Activated T-helper 17 cell treated with anti-CD3 and anti-CD28 coated beads, Interleukin-2, amount 50 U/mL, for 72 hours (primary cell): ENCODE results near the gene MPPED2. TPM values are rescaled to one million over a fixed set of nuclear protein-coding genes. Genes with fewer than 3 reads are reported as not detected.

ENCODE experiments used
- ATAC-seq: fragments of 150-1000 bp; cut with Tn5 transposase; replicated peaks from 2 replicates; pipeline ENCODE4 v1.10.0; 2021; ENCODE audit warnings: mild to moderate bottlenecking, moderate library complexity
- H3K27ac Mint-ChIP-seq: one replicate; pipeline ENCODE4 v1.8.0; 2022; ENCODE audit warnings: mixed read lengths
- H3K27me3 Mint-ChIP-seq: one replicate; pipeline ENCODE4 v1.8.0; 2022; ENCODE audit warnings: mixed read lengths
- H3K36me3 Mint-ChIP-seq: one replicate; pipeline ENCODE4 v1.8.0; 2022; ENCODE audit warnings: low read depth, mild to moderate bottlenecking, mixed read lengths
- H3K4me1 Mint-ChIP-seq: one replicate; pipeline ENCODE4 v1.8.0; 2022; ENCODE audit warnings: mixed read lengths
- H3K4me3 Mint-ChIP-seq: one replicate; pipeline ENCODE4 v1.8.0; 2022; ENCODE audit warnings: mild to moderate bottlenecking, mixed read lengths
- H3K9me3 Mint-ChIP-seq: one replicate; pipeline ENCODE4 v1.8.0; 2022; ENCODE audit warnings: mixed read lengths
- total RNA-seq, 2 donors: library from RNA; stranded (reverse); gene quantifications; one replicate each; pipeline ENCODE4 v1.2.3, GENCODE V29; 2022

Gene MPPED2
- total RNA-seq, 2 donors from 2014 or later: not detected

DNA sequence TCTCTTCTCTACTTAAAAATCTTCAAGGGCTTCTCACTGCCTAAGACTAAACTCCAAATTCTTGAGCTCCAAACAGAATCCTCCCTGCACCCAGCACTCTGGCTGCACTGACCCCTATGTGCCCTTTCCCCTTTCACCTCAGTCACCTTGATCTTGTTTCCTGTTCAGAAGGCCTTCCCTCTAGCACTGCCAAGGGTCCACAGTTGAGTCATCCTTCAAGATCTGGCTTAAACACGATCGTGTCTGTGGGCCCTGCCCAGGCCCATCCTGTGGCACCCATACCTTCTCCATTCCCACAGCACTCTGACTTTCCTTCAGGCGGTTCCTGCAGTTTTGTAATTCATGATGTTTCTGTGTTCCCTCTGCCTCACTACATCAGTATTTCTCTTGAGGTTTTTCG, 134.0 kb downstream of the MPPED2 start:
- no peak for ATAC-seq
- H3K36me3 Mint-ChIP-seq: no peaks in the 10 kb centered on the region
- no peak overlapping the region for H3K4me3 Mint-ChIP-seq
- H3K9me3 Mint-ChIP-seq: no peaks in the 10 kb centered on the region
- H3K4me1 Mint-ChIP-seq: no peaks in the 10 kb centered on the region
- H3K27me3 Mint-ChIP-seq: peaks cover 3% of the 10 kb centered on the region
- H3K27ac Mint-ChIP-seq: no peak overlapping the region

DNA sequence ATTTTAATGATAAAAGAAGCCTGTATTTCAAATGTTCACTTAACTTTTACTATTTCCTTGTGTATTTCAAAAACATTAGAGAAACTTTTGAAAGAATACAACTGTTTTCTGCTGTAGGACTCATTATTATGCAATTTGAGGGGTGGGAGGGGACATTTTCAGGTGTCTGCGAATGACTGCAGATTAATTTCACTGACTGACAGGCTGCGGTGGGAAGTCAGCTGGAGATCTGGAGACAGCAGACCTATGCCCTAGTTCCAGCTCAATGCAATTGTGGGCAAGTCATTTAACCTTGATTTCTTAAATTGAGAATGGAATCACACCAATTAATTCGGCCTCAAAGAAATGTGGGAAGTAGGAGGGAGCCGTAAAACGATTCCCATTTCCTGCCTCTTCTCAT, 134.5 kb downstream of the MPPED2 start:
- Mint-ChIP-seq H3K27me3 (peaks cover 3% of the 10 kb centered on the region), H3K9me3 (no peaks in the 10 kb centered on the region), H3K27ac (no peak overlapping the region), H3K4me1 (no peaks in the 10 kb centered on the region), H3K4me3 (no peak overlapping the region), H3K36me3 (no peaks in the 10 kb centered on the region)
- no peak for ATAC-seq

DNA sequence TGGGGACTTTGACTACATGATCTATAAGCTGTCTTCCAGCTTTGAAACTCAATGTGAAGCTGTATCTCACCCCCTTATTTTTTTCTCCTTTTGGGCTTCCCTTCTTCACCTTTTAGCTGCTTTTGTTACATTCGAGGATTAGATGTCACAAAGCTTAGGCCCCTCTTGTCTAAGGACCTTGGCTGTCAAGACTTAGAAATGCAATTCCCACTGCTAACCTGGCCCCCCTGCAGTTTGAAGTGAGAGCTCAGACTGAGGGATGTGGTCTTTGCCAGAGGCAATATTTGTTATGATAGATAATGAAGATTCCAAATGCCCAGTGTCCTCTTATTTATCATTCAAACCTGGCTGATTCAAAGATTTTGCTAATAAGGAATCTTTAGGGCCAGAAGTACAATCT, 135.0 kb downstream of the MPPED2 start:
- no peak for ATAC-seq
- Mint-ChIP-seq H3K27ac (no peak overlapping the region), H3K4me3 (no peak overlapping the region), H3K27me3 (peaks cover 3% of the 10 kb centered on the region), H3K4me1 (no peaks in the 10 kb centered on the region), H3K36me3 (no peaks in the 10 kb centered on the region), H3K9me3 (no peaks in the 10 kb centered on the region)

DNA sequence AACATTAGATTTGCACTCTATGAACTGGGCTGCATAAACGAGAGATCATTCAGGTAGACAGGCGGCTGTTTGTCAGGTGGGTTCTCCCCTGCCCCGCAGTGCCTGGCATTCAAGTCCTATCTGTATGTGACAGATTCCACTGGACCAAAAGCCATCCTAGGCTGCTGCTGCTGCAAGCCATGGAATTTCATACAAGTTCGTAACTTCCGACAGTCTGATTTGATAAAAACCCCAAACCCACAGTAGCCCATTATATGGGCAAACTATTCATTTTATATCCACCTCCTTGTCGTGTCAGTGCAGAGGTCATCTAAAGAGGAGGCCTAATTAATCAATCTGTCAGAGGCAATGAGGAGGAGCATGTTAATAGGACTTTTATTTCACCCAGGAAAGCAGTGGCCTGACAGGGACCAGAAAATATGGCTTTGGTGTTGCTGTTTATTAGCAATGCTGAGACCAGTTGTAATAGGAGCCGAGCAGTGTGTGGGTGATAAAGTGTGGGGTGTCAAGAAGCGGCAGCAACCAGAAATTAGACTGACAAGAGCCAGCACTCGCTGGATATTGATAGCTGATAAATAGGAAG, 139.0 kb downstream of the MPPED2 start:
- Mint-ChIP-seq H3K4me1 (no peaks in the 10 kb centered on the region), H3K27ac (no peak overlapping the region), H3K4me3 (no peak overlapping the region), H3K9me3 (no peaks in the 10 kb centered on the region), H3K36me3 (no peaks in the 10 kb centered on the region), H3K27me3 (peaks cover 3% of the 10 kb centered on the region)
- ATAC-seq: no peak

DNA sequence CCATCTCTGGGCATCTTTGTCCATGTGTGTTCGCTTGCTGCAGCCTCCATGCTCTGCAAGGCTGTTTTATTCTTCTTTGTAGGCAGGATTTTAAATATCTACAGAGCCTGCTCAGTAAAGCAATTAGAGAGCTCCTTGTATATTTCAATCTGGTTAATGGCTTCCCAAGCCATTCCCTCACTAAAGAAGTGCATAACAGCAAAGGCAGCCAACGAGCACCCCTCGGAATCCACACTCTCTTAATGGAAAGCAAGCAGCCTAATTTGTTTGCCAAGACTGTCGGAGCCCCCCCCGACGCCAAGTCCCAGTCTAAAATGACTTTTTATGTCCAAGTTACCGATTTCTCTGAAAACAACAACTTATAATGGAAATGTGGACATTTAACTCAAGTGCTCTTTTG, 139.6 kb downstream of the MPPED2 start:
- no peak overlapping the region for H3K27ac Mint-ChIP-seq
- H3K9me3 Mint-ChIP-seq: no peaks in the 10 kb centered on the region
- no peaks in the 10 kb centered on the region for H3K36me3 Mint-ChIP-seq
- no peak overlapping the region for H3K4me3 Mint-ChIP-seq
- peaks cover 3% of the 10 kb centered on the region for H3K27me3 Mint-ChIP-seq
- no peak for ATAC-seq
- no peaks in the 10 kb centered on the region for H3K4me1 Mint-ChIP-seq

DNA sequence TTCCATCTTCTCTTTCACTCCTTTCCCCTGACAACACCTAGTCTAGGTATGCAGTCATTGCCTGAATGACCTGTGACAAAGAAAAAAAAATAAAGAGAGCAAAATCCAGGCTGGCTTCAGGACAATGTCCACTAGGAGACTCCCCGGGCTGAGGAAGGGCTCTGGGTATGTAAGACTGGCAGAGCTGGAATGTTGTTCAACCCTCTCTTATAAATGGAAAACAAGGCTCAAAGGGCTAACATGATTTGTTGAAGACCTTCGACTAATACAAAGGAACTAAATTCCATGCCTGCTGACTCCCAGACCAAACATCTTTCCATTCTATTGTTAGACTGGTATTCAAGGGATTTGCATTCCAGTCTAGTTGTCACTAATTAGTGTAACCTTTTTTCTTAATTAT, 141.1 kb downstream of the MPPED2 start:
- ATAC-seq: no peak
- no peaks in the 10 kb centered on the region for H3K9me3 Mint-ChIP-seq
- peaks cover 6% of the 10 kb centered on the region for H3K27me3 Mint-ChIP-seq
- no peaks in the 10 kb centered on the region for H3K36me3 Mint-ChIP-seq
- no peaks in the 10 kb centered on the region for H3K4me1 Mint-ChIP-seq
- no peak overlapping the region for H3K27ac Mint-ChIP-seq
- H3K4me3 Mint-ChIP-seq: no peak overlapping the region

DNA sequence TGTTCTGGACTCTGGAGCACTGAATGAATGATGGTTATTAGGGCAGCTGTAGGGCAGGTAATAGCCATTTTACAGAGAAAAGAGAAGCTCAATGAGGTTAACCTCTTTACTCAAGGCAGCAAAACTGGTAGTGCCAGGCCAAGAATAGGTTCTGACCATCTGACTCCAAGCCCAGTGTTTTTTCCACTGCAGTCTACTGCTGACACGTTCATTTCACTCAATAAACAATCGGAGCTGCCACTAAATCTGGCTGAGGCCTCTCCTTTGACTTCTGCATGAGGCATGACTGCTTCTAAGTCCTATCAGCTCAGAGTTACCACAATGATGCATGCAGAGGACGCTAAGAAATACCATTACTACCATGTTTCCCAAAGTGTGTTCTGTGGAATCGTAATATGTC, 145.6 kb downstream of the MPPED2 start:
- H3K9me3 Mint-ChIP-seq: no peaks in the 10 kb centered on the region
- H3K27me3 Mint-ChIP-seq: peaks cover 14% of the 10 kb centered on the region
- no peaks in the 10 kb centered on the region for H3K36me3 Mint-ChIP-seq
- no peaks in the 10 kb centered on the region for H3K4me1 Mint-ChIP-seq
- no peak overlapping the region for H3K4me3 Mint-ChIP-seq
- no peak for ATAC-seq
- H3K27ac Mint-ChIP-seq: no peak overlapping the region

DNA sequence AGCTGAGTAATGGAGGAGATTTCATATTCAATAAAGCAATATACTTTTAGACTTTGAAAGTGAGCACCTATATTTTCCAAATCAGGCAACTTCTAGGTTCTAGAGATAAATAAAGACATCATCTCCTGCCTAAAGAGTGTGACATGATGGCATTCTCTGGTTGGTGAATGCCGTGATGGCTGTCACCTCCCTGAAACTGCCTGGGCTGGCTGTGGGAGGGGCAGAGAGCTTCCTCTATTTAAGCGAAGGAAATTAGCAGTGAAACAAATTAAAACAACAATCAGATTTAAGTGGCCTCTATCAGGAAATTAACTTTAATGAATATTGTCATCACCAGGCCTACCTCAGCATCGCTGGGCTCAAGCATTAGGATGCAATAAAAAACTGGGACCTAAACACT, 149.4 kb downstream of the MPPED2 start:
- peaks cover 17% of the 10 kb centered on the region for H3K27me3 Mint-ChIP-seq
- H3K9me3 Mint-ChIP-seq: no peaks in the 10 kb centered on the region
- no peaks in the 10 kb centered on the region for H3K4me1 Mint-ChIP-seq
- no peak overlapping the region for H3K27ac Mint-ChIP-seq
- no peaks in the 10 kb centered on the region for H3K36me3 Mint-ChIP-seq
- no peak for ATAC-seq
- no peak overlapping the region for H3K4me3 Mint-ChIP-seq

DNA sequence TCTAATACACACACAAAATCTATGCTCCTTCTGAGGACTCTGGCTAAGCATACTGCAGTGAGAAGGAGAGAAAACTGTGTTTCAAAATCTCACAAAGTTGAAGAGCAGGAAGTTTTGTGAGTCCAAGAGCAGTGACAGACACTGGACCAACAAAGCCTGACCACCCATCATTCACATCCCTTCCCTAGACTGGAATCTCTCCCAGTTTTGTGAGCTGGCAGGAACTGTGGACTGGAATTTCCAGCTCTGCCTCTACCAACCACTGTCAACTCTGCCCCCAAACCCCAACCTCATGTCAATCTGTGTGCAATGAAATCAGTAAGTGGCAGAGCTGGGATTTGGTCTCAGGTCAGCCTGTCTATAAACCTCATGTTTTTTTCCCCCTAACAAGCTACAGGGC, 150.7 kb downstream of the MPPED2 start:
- no peaks in the 10 kb centered on the region for H3K9me3 Mint-ChIP-seq
- H3K27ac Mint-ChIP-seq: no peak overlapping the region
- ATAC-seq: no peak
- H3K4me3 Mint-ChIP-seq: no peak overlapping the region
- no peaks in the 10 kb centered on the region for H3K36me3 Mint-ChIP-seq
- H3K4me1 Mint-ChIP-seq: no peaks in the 10 kb centered on the region
- H3K27me3 Mint-ChIP-seq: peaks cover 14% of the 10 kb centered on the region

DNA sequence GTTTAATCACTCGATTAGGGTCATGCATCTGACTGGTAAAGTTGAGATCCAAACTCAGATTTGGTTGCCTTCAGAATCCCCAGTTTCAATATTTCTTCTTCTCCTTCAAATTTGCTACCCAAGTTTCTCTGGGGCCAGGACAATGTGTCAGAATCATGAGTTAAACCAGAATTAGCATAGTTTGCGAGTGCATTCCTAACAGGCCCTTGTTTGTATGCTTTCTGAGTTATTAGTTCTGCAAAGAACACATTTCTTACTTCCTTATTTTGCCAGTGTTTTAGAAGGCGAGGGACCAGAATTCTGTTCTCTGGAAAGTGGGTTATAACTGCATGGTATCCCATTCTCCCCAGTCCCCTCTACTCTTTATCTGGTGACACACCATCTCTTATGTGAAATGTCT, 151.3 kb downstream of the MPPED2 start:
- ATAC-seq: no peak
- Mint-ChIP-seq H3K36me3 (no peaks in the 10 kb centered on the region), H3K9me3 (no peaks in the 10 kb centered on the region), H3K4me1 (no peaks in the 10 kb centered on the region), H3K27me3 (peaks cover 14% of the 10 kb centered on the region), H3K4me3 (no peak overlapping the region), H3K27ac (no peak overlapping the region)

DNA sequence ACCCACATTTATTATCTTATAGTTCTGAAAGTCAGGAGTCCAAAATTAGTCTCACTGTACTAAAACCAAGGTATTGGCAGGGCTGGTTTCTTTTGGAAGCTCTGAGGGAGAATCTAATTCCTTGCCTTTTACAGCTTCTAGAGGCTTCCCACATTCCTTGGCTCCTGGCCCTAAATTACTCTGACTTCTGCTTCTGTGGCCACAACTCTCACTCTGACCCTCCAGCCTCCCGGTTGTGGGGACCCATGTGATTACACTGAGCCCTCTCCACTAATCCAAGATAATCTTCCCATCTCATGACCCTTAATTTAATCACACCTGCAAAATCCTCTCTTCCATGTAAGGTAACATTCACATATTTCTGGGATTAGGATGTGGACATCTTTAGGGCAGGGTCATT, 152.3 kb downstream of the MPPED2 start:
- Mint-ChIP-seq H3K27me3 (peaks cover 17% of the 10 kb centered on the region), H3K9me3 (no peaks in the 10 kb centered on the region), H3K4me3 (no peak overlapping the region), H3K36me3 (no peaks in the 10 kb centered on the region), H3K4me1 (no peaks in the 10 kb centered on the region), H3K27ac (no peak overlapping the region)
- no peak for ATAC-seq

DNA sequence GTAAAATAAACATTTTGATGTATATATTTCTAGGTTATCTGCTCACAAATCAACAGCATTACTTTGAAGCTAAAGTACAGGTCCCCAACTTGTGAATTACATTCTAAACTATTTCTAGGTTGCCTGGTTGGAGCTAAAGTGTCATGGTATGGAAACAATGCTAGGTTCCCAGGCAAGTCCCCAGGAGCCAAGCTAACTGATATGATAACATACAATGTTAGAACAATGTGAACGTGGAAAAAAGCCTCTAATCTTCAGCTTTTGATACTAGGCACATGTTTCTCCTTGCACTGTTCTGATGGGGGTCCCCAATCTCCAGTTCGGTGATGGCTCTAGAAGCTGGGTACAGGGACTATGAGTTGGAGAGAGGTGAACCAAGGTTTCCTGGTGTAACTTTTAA, 153.4 kb downstream of the MPPED2 start:
- ATAC-seq: no peak
- no peak overlapping the region for H3K27ac Mint-ChIP-seq
- peaks cover 15% of the 10 kb centered on the region for H3K27me3 Mint-ChIP-seq
- H3K4me1 Mint-ChIP-seq: no peaks in the 10 kb centered on the region
- H3K4me3 Mint-ChIP-seq: no peak overlapping the region
- no peaks in the 10 kb centered on the region for H3K9me3 Mint-ChIP-seq
- H3K36me3 Mint-ChIP-seq: no peaks in the 10 kb centered on the region

DNA sequence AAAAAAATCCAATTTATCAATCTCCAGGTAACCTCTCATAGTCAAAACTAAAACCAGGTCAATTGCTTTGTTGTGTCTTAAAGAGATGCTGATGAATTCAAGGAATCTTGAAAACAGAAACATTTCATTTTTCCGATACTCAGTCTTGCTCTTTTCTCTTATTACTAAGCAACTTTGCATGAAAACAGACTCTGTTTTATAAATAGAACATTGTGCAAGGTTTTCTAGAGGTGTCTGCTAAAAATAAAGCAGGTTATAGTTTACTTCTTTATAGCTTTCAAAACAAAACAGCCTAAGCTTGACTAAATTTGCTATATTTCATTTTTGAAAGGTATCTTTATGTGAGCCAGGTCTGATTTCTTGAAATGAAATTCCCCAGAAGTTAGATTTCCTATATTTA, 154.0 kb downstream of the MPPED2 start:
- H3K27me3 Mint-ChIP-seq: peaks cover 10% of the 10 kb centered on the region

DNA sequence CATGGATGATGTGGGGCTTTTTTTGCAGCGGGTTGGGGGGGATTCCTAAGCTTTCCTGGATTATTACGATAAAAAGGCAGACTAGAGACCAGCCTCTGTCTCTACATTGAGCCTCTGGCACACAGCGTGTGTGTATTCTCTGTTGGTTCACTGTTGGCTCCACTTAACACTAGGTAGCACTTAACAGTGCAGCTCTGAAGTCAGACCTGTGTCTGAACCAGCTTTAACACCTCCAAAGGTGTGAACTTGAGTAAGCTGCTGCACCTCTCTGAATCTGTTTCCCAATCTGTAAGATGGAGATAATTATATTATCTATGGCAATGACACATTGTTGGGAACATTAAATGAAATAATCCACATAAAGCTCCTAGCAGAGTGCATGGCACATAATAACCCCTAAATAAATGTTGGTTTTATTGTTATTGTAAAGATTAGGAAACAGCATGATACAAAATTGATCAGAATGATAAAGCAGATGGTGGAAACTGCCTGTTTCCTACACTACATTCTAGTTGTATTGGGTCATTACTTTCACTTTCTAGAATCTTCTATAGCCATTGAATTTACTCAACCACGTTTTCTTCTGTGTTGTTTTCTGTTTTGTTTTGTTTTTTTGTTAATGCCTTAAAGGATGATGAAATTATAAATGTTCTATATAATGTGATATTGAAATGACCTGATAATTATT, 154.9 kb downstream of the MPPED2 start:
- no peak overlapping the region for H3K4me3 Mint-ChIP-seq
- H3K4me1 Mint-ChIP-seq: no peaks in the 10 kb centered on the region
- H3K36me3 Mint-ChIP-seq: no peaks in the 10 kb centered on the region
- ATAC-seq: no peak
- H3K27me3 Mint-ChIP-seq: peaks cover 10% of the 10 kb centered on the region
- H3K27ac Mint-ChIP-seq: no peak overlapping the region
- H3K9me3 Mint-ChIP-seq: no peaks in the 10 kb centered on the region

More for the DNA sequence above, 154.0 kb downstream of the MPPED2 start:
- ATAC-seq: no peak
- no peaks in the 10 kb centered on the region for H3K4me1 Mint-ChIP-seq
- no peaks in the 10 kb centered on the region for H3K9me3 Mint-ChIP-seq
- H3K36me3 Mint-ChIP-seq: no peaks in the 10 kb centered on the region
- H3K4me3 Mint-ChIP-seq: no peak overlapping the region
- no peak overlapping the region for H3K27ac Mint-ChIP-seq

DNA sequence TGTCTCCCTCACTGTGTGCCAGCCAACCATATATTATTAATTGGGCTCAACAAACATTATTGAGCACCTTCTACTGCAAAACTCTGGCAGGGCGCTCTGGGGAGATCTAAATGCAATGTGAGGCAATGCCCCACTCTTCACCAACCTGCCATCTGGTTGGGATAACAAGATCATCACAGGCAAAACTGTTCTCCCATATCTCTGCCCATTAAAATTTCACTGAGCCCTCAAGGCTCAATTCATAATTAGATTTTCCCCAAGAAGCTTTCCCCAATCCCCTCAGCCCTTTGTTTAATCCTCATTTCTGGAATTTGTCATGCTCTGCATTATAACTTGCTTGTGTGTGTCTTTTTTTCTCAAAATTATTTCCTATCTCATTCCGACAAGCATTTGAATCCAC, 156.6 kb downstream of the MPPED2 start:
- no peak overlapping the region for H3K4me3 Mint-ChIP-seq
- H3K4me1 Mint-ChIP-seq: no peaks in the 10 kb centered on the region
- no peak for ATAC-seq
- no peaks in the 10 kb centered on the region for H3K9me3 Mint-ChIP-seq
- H3K36me3 Mint-ChIP-seq: no peaks in the 10 kb centered on the region
- peaks cover 10% of the 10 kb centered on the region for H3K27me3 Mint-ChIP-seq
- no peak overlapping the region for H3K27ac Mint-ChIP-seq

DNA sequence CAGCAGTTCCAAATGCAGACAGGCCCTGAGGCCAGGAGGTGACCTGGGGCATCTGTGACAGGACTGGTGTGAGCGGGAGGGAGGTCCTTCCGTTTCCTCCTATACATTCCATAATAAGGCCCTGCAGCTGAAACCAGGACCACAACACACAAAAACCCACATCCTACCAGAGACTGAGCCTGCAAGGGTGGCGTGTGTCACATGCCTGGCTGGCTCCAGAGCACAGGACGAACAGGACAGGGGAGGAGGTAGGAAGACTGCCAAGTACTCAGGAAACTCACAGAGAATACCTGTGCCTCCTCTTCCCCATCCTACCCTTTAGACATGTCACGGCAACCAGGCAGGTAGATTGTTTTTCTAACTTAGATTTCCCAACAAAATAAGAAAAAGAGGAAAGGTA, 159.4 kb downstream of the MPPED2 start:
- Mint-ChIP-seq H3K9me3 (no peaks in the 10 kb centered on the region), H3K27ac (no peak overlapping the region), H3K4me1 (no peaks in the 10 kb centered on the region), H3K4me3 (no peak overlapping the region), H3K36me3 (no peaks in the 10 kb centered on the region), H3K27me3 (peaks cover 5% of the 10 kb centered on the region)
- ATAC-seq: no peak
